Thymus (tissue), 11 donors: ENCODE results near the gene ZNF445. TPM values are rescaled to one million over a fixed set of nuclear protein-coding genes. Genes with fewer than 3 reads are reported as not detected.
"Not testable (repeated sequence)": the region's sequence is repeated elsewhere in the genome, so short reads cannot be mapped to it uniquely, and the experiment has no call there.

ENCODE experiments used
- DNase-seq, 9 donors: peaks; one replicate each; pipeline ENCODE4 v3.0.0-alpha.2; 2013; ENCODE audit warnings: low spot score in 9 of 9, low read depth in 6 of 9, missing footprints in 1 of 9
- H3K27ac ChIP-seq, 2 donors: one replicate each; pipeline ENCODE4 v1.5.1; 2013; ENCODE audit warnings: control low read depth in 1 of 2, low read depth in 1 of 2, low read length in 1 of 2, mild to moderate bottlenecking in 1 of 2, moderate library complexity in 1 of 2
- H3K27me3 ChIP-seq, 2 donors: one replicate each; pipeline ENCODE4 v1.5.1; 2013; ENCODE audit warnings: low read length in 1 of 2; ENCODE audit not compliant: control insufficient read depth in 2 of 2, insufficient read depth in 1 of 2
- H3K36me3 ChIP-seq, 2 donors: one replicate each; pipeline ENCODE4 v1.5.1; 2013; ENCODE audit warnings: low read length in 1 of 2, mild to moderate bottlenecking in 1 of 2, moderate library complexity in 1 of 2; ENCODE audit not compliant: control insufficient read depth in 2 of 2, insufficient read depth in 2 of 2
- H3K4me1 ChIP-seq, 2 donors: one replicate each; pipeline ENCODE4 v1.5.1; 2013; ENCODE audit warnings: low read length in 2 of 2; ENCODE audit not compliant: control insufficient read depth in 2 of 2, insufficient read depth in 2 of 2
- H3K4me3 ChIP-seq, 2 donors: one replicate each; pipeline ENCODE4 v1.5.1; 2013; ENCODE audit warnings: low read length in 2 of 2, control low read depth in 1 of 2, mild to moderate bottlenecking in 1 of 2
- H3K9me3 ChIP-seq, 2 donors: one replicate each; pipeline ENCODE4 v1.5.1; 2013; ENCODE audit warnings: low read length in 1 of 2, mild to moderate bottlenecking in 1 of 2; ENCODE audit not compliant: control insufficient read depth in 2 of 2, insufficient read depth in 1 of 2
- WGBS: extraction: QIAGEN DNeasy Blood & Tissue Kit; methylation state at CpG from one replicate; pipeline ENCODE4 v1.1.7; 2013; 5-methylcytosine and 5-hydroxymethylcytosine counted together
- polyA plus RNA-seq: library from polyadenylated mRNA; stranded (reverse); fragments of 200-250 nt; gene quantifications from one replicate; pipeline ENCODE4 v1.2.3, GENCODE V29; 2013
- total RNA-seq: library from RNA; stranded (reverse); fragments of 120-200 nt; gene quantifications from one replicate; pipeline ENCODE4 v1.2.4, GENCODE V29; 2013
- donor health status: healthy.

The ZNF445 gene
- total and polyA plus RNA-seq, 2 donors: 5.0 to 5.9 TPM

DNA sequence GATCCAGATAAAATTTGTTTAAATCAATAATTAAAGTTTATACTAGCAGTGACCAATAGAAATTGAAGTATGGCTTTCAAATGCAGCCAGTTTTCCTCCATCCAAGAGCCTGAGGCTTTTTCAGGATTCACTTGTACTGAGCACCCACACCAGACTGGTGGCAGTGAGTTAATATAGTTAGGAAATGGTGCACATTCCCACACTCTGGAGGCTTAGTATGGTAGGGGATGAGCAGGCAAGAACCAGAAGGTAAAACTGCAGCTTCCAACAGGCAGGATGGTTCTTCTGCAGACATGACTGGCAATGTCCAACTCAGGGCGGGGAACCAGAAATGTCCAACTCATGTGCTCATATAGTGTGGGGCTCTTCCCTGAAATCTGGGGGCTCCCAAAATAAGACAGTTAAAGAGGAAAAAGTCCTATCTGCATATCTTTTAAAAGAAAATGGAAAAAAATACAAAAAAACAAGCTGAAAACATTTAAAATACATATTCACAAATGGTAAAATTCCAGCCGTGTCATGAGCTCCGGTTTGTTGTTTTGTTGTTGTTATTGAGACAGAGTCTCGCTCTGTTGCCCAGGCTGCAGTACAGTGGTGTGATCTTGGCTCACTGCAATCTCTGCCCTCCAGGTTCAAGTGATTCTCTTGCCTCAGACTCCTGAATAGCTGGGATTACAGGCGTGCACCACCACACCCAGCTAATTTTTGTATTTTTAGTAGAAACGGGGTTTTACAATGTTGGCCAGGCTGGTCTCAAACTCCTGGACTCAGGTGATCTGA lies 18.4 kb upstream of the ZNF445 start:
- H3K4me1 ChIP-seq: no peaks in the 10 kb centered on the region
- WGBS: 98% methylated on average over 6 of the region's 6 CpGs
- no peak for DNase-seq
- no peak overlapping the region for H3K27ac ChIP-seq
- H3K36me3 ChIP-seq: peaks cover 17 to 28% of the 10 kb centered on the region in 2 donors
- H3K9me3 ChIP-seq: peaks cover 4 to 42% of the 10 kb centered on the region in 2 donors
- H3K27me3 ChIP-seq: no peaks in the 10 kb centered on the region
- no peak overlapping the region for H3K4me3 ChIP-seq

DNA sequence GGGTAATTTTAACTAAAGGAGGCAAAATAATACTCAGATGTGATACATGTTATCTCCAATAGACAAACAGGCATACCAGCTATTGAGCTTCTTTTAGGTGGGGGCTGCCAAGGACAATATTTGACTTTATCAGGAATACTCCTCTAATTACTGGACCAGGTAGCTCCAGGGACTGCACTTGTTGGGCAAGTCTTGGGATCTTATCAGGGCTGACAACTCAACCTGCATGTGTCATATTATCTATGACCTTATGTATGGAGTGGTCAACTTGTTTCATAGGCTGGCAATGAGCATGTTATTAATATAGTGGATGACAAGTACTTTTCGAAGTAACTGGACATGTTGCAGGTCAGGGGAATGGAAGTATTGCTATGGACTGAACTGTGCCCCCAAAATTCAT lies 15.0 kb upstream of the ZNF445 start:
- DNase-seq: no peak
- peaks cover 0 to 42% of the 10 kb centered on the region in 2 donors for H3K9me3 ChIP-seq
- no peak overlapping the region for H3K4me3 ChIP-seq
- H3K27ac ChIP-seq: no peak overlapping the region
- peaks cover under 1 to 10% of the 10 kb centered on the region in 2 donors for H3K36me3 ChIP-seq
- 98% methylated on average over 1 of the region's 1 CpG for WGBS
- no peaks in the 10 kb centered on the region for H3K27me3 ChIP-seq
- H3K4me1 ChIP-seq: no peaks in the 10 kb centered on the region

DNA sequence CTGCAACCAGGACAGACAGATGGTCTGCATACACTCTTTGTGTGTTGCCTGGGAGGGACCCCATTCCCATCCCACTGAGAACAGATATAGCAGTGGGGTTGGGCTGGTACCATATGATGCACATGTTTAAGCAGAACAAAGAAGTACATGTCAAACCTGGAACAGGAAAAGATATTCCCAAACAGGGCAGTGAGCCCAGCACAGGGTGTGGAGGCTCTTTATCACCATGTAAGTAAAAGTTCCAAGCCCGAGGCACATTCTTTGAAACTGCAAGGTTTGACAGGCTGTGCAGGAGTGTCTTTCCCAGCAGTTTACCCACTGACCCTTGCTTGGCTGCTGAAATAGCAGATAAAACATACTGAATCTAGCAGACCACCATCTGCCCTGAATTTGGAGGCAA lies 5.3 kb upstream of the ZNF445 start:
- Histone ChIP-seq H3K9me3 (no peaks in the 10 kb centered on the region), H3K4me1 (peaks cover 2 to 4% of the 10 kb centered on the region in 2 donors), H3K27ac (no peak overlapping the region), H3K36me3 (no peaks in the 10 kb centered on the region), H3K27me3 (no peaks in the 10 kb centered on the region), H3K4me3 (no peak overlapping the region)
- no peak for DNase-seq
- 98% methylated on average over 1 of the region's 1 CpG for WGBS

DNA sequence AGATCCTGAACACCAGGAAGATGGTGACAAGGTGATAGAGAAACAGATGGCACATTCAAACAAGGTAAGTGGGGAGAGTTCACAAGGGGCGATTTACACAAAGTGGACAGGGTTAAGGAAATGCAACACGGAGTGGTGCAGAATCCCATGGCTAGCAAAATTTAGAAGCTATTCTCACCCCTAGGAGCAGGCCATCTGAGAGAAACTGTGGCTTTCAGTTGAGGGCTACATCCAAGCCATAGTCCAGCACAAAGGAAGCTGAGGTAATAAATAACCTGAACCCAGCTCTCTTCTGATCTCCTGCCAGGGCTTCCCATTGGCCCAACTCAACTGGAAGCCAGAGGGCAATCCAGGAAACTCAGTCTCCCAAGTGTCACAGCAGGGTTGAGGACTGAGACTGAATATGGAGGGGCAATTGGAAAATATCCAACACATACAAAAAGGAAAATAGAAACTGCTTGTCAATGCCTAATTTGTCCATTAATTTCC lies 1.2 kb upstream of the ZNF445 start:
- Histone ChIP-seq H3K27ac (no peak overlapping the region), H3K4me3 (no peak overlapping the region), H3K9me3 (no peaks in the 10 kb centered on the region), H3K36me3 (no peaks in the 10 kb centered on the region), H3K4me1 (peaks cover 3 to 11% of the 10 kb centered on the region in 2 donors), H3K27me3 (no peaks in the 10 kb centered on the region)
- no peak for DNase-seq
- WGBS: 95% methylated on average over 2 of the region's 2 CpGs

DNA sequence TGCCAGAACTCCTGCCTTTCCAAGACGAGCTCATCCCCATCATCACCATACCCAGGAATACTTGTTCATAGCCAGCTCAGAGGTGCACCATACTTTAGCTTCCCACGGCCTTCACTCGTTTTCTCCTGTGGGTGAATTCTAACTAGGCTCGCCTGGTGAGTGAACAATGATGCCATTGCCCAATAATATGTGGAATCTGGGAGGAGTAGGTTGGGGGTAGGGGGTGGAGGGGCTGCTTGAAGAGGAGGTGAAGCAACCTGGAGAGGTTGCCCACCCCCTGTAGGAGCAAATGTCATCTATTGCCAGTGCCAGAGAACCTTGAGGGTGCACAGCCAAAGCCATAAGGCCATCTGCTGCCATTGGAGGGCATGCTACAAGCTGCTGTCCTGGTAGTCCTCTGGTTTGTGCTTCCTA lies 592 bp upstream of the ZNF445 start:
- DNase-seq: no peak
- WGBS: 87% methylated on average over 4 of the region's 4 CpGs
- Histone ChIP-seq H3K4me1 (peaks cover 3 to 11% of the 10 kb centered on the region in 2 donors), H3K36me3 (no peaks in the 10 kb centered on the region), H3K27me3 (no peaks in the 10 kb centered on the region), H3K4me3 (peak overlapping the region in 1 of 2 donors; percentile 72), H3K9me3 (no peaks in the 10 kb centered on the region), H3K27ac (no peak overlapping the region)

DNA sequence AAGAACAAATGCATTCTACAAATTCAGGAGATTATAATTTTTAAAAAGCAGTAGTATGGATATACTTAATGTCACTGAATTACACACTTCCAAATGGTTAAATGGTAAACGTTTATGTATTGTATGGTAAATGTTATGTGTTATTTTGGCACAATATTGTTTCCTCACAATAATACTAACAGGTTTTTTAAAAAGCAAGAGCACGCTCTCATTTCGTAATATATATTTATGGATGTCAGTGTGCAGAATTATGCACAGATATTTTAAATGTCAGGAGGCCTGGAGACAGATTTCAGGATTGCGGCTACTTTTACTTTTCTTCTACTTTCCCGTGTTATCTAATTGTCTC lies 533 bp downstream of the ZNF445 start:
- Histone ChIP-seq H3K9me3 (no peaks in the 10 kb centered on the region), H3K4me1 (peaks cover 3 to 11% of the 10 kb centered on the region in 2 donors), H3K27ac (peak overlapping the region in 1 of 2 donors; percentile 44), H3K27me3 (no peaks in the 10 kb centered on the region), H3K36me3 (no peaks in the 10 kb centered on the region), H3K4me3 (peak overlapping the region; percentile 72 to 92)
- peak in 1 of 9 donors; percentile 18 for DNase-seq
- 1% methylated on average over 5 of the region's 5 CpGs for WGBS

DNA sequence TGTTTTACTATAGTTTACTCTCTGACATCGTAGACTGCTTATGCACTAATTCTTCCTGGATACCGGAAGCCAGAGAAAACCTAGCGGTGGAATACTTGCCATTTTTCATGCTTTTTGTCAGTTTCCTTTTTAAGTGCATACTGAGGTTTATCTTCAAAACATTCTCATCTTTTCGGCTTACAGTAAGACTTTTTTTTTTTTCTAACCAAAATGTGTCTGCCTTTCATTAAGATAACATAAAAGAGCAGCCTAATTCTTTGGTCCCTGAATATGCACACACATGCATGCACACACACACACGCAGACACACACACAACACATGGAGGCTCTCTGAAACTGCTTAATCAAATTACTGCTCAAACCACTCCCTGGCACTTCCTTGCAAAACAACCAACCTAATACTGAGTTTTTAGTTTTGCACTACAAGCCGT lies 1.3 kb downstream of the ZNF445 start:
- DNase-seq: peak; percentile 15 to 73 (median 36)
- Histone ChIP-seq H3K9me3 (no peaks in the 10 kb centered on the region), H3K4me3 (peak overlapping the region; percentile 72 to 92), H3K36me3 (no peaks in the 10 kb centered on the region), H3K4me1 (peaks cover 3 to 11% of the 10 kb centered on the region in 2 donors), H3K27ac (peak overlapping the region; percentile 77 to 82), H3K27me3 (no peaks in the 10 kb centered on the region)
- 3% methylated on average over 6 of the region's 6 CpGs for WGBS

DNA sequence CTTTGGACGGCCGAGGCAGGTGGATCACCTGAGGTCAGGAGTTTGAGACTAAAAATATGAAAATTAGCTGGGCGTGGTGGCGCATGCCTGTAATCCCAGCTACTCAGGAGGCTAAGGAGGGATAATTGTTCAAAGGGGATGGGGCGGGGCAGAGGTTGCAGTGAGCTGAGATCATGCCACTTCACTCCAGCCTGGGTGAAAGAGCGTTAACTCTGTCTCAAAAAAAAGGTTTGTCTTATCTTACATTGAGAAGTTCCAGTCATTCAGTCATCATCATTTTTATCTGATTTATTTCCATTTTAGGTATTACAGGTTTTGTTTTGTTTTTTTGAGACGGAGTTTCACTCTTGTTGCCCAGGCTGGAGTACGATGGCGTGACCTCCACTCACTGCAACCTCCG lies 2.6 kb downstream of the ZNF445 start:
- peaks cover 3 to 11% of the 10 kb centered on the region in 2 donors for H3K4me1 ChIP-seq
- not testable (repeated sequence) for H3K36me3 ChIP-seq, DNase-seq, H3K4me3 ChIP-seq, H3K27me3 ChIP-seq, H3K9me3 ChIP-seq, H3K27ac ChIP-seq
- WGBS: 97% methylated on average over 10 of the region's 10 CpGs

DNA sequence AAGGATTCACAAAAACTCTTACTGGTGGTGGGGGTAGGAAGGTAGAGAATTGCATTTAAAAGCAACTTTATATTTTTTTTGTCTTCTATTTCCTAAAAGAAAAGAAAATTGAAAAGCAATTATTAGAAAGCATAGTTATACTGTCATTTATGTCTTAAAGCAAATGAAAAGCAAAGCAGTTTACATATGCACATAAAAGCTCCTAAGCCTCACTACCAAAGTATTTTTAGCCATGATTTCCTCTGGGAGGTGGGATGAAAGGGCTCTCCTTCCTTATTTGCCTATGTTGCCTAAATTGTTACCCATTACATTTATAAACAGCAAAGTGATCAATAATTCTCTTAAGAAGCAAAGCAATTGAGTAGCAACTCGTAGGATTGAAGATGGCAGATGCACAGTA lies 7.0 kb downstream of the ZNF445 start:
- Histone ChIP-seq H3K9me3 (no peaks in the 10 kb centered on the region), H3K4me3 (no peak overlapping the region), H3K4me1 (no peaks in the 10 kb centered on the region), H3K36me3 (peaks cover 8 to 11% of the 10 kb centered on the region in 2 donors), H3K27ac (no peak overlapping the region), H3K27me3 (no peaks in the 10 kb centered on the region)
- DNase-seq: no peak
- 96% methylated on average over 1 of the region's 1 CpG for WGBS
